K562 (cell line): ENCODE results near the gene SND1. TPM values are rescaled to one million over a fixed set of nuclear protein-coding genes. Genes with fewer than 3 reads are reported as not detected.

ENCODE experiments used
- ATAC-seq: fragments of 200-7000 bp; cut with Tn5 transposase; 3 replicates; pipeline ENCODE4 v1.9.1; 2020; ENCODE audit warnings: moderate library complexity
- BruUV-seq: library from RNA; stranded (reverse); fragments of 400-500 nt; replicated peaks from 2 replicates; lab custom pipeline; 2021; lab: Mats Ljungman, UMichigan
- CTCF ChIA-PET: fragments of 300-600 bp; formaldehyde crosslinking; extraction: SDS; loops from one replicate; lab custom pipeline; 2021; ENCODE audit warnings: low intra/inter-chr PET ratio; lab: Yijun Ruan, JAX
- POLR2A ChIA-PET: fragments of 300-600, 350-650 bp; sonication (Branson Sonifier 250); formaldehyde crosslinking; extraction: SDS; loops from one replicate; lab custom pipeline; 2021; ENCODE audit warnings: antibody characterized with exemption, inconsistent platforms; lab: Yijun Ruan, JAX
- DNase-seq, 4 experiments: peaks; one replicate each; pipeline versions ENCODE4 v3.0.0 to v3.0.0-alpha.2; 2011 to 2018; ENCODE audit warnings: low spot score in 3 of 4, mixed read lengths in 3 of 4; ENCODE audit errors: extremely low read depth in 1 of 4
- FAIRE-seq: peaks from 2 replicates; lab custom pipeline; 2011; peaks lifted over from hg19 to GRCh38; lab: Jason Lieb, UNC
- H2AFZ ChIP-seq: 2 replicates; pipeline ENCODE4 v1.6.0; 2011; ENCODE audit warnings: low read depth, low read length, control low read depth, inconsistent platforms
- H3K27ac ChIP-seq: fragments of 200-600 bp; 3 replicates; pipeline ENCODE4 v1.8.0; 2011; ENCODE audit warnings: low read depth, mild to moderate bottlenecking, control low read depth, inconsistent platforms, low read length, moderate library complexity, mixed read lengths; ENCODE audit errors: extremely low read depth
- H3K27me3 ChIP-seq, 2 experiments: fragments of 300-600 bp in 1 of 2; 2 replicates in 1 of 2; 3 replicates in 1 of 2; pipeline versions ENCODE4 v1.6.0 to v1.8.0; 2011; ENCODE audit warnings: inconsistent platforms in 2 of 2, low read length in 2 of 2, mild to moderate bottlenecking in 1 of 2, mixed read lengths in 1 of 2, moderate library complexity in 1 of 2; ENCODE audit not compliant: control insufficient read depth in 2 of 2, insufficient read depth in 2 of 2
- H3K36me3 ChIP-seq: fragments of 300-600 bp; 3 replicates; pipeline ENCODE4 v1.8.0; 2011; ENCODE audit warnings: mild to moderate bottlenecking, low read length, inconsistent platforms; ENCODE audit not compliant: control insufficient read depth, insufficient read depth
- H3K4me1 ChIP-seq, 2 experiments: fragments of 200-600 bp in 1 of 2; replicated peaks in 1 of 2; 2 replicates in 1 of 2; 3 replicates in 1 of 2; pipeline versions ENCODE4 v1.5.1 to v1.8.0; 2011; ENCODE audit warnings: inconsistent platforms in 2 of 2, low read length in 2 of 2, mild to moderate bottlenecking in 1 of 2, mixed read lengths in 1 of 2, moderate library complexity in 1 of 2; ENCODE audit not compliant: control insufficient read depth in 2 of 2, insufficient read depth in 2 of 2
- H3K4me2 ChIP-seq: 2 replicates; pipeline ENCODE4 v1.6.1; 2011; ENCODE audit warnings: low read length, control low read depth, inconsistent platforms, mixed read lengths; ENCODE audit not compliant: insufficient read depth
- H3K4me3 ChIP-seq: fragments of 200-600 bp; sonication (generic), shearing (Covaris generic); 2 replicates; pipeline ENCODE4 v1.5.1; 2016; ENCODE audit warnings: control low read depth, inconsistent platforms
- H3K79me2 ChIP-seq: fragments of 200-600 bp; 3 replicates; pipeline ENCODE4 v1.8.0; 2011; ENCODE audit warnings: low read length, inconsistent platforms; ENCODE audit not compliant: control insufficient read depth, insufficient read depth
- H3K9ac ChIP-seq, 2 experiments: 2 replicates each; pipeline versions ENCODE4 v1.6.0 to v1.6.1; 2011; ENCODE audit warnings: low read depth in 2 of 2, low read length in 2 of 2, control low read depth in 1 of 2, inconsistent platforms in 1 of 2, mild to moderate bottlenecking in 1 of 2, mixed read lengths in 1 of 2; ENCODE audit not compliant: insufficient read depth in 1 of 2
- H3K9me1 ChIP-seq: one replicate; pipeline ENCODE4 v1.6.0; 2011; ENCODE audit warnings: inconsistent platforms, mild to moderate bottlenecking, low read length, moderate library complexity; ENCODE audit not compliant: control insufficient read depth, insufficient read depth
- H3K9me3 ChIP-seq: replicated peaks from 2 replicates; pipeline ENCODE4 v1.5.1; 2011; ENCODE audit warnings: low read depth, low read length, inconsistent platforms; ENCODE audit not compliant: control insufficient read depth, insufficient read depth
- H4K20me1 ChIP-seq: replicated peaks from 2 replicates; pipeline ENCODE4 v1.6.1; 2011; ENCODE audit warnings: low read length, inconsistent platforms, mixed read lengths; ENCODE audit not compliant: control insufficient read depth, insufficient read depth
- E2F3 ChIP-seq: fragments of 250-450 bp; sonication (Bioruptor Pico); IDR thresholded peaks from 2 replicates; pipeline ENCODE4 v1.4.0; 2020; ENCODE audit warnings: mild to moderate bottlenecking
- HDAC2 ChIP-seq: fragments of 450-650 bp; IDR thresholded peaks from 2 replicates; pipeline ENCODE4 v1.6.1; 2016; ENCODE audit warnings: mild to moderate bottlenecking
- HNRNPK ChIP-seq: fragments of 200-400 bp; formaldehyde crosslinking; IDR thresholded peaks from one replicate; pipeline ENCODE4 v1.6.1; 2018; ENCODE audit warnings: mild to moderate bottlenecking, low read depth, low read length; ENCODE audit not compliant: poor library complexity, severe bottlenecking
- MAX ChIP-seq: sonication (generic); formaldehyde crosslinking; IDR thresholded peaks from 2 replicates; pipeline ENCODE4 v1.9.0; 2022; ENCODE audit warnings: mild to moderate bottlenecking, missing genetic modification reagents
- MECOM ChIP-seq: fragments of 250-450 bp; sonication (Bioruptor Pico); IDR thresholded peaks from 2 replicates; pipeline ENCODE4 v1.8.0; 2022; ENCODE audit warnings: inconsistent platforms
- PCBP1 ChIP-seq: fragments of 200-400 bp; formaldehyde crosslinking; IDR thresholded peaks from 2 replicates; pipeline ENCODE4 v1.6.1; 2018; ENCODE audit warnings: mild to moderate bottlenecking, low read depth, low read length; ENCODE audit not compliant: poor library complexity, severe bottlenecking
- POLR2G ChIP-seq: fragments of 200-400 bp; formaldehyde crosslinking; IDR thresholded peaks from 2 replicates; pipeline ENCODE4 v1.6.1; 2017; ENCODE audit warnings: low read depth, mild to moderate bottlenecking, antibody characterized with exemption, low read length, moderate library complexity
- PURB ChIP-seq: sonication (generic); formaldehyde crosslinking; IDR thresholded peaks from 2 replicates; pipeline ENCODE4 v1.9.0; 2021; ENCODE audit warnings: low read depth, mild to moderate bottlenecking, missing genetic modification reagents
- RBM22 ChIP-seq: fragments of 200-400 bp; formaldehyde crosslinking; IDR thresholded peaks from 2 replicates; pipeline ENCODE4 v1.6.1; 2018; ENCODE audit warnings: low read length, low read depth; ENCODE audit not compliant: poor library complexity, severe bottlenecking
- ZBTB33 ChIP-seq: sonication (generic); formaldehyde crosslinking; IDR thresholded peaks from 2 replicates; pipeline ENCODE4 v1.8.1; 2023; ENCODE audit warnings: mild to moderate bottlenecking, missing genetic modification reagents
- WGBS: fragments of 100-300 bp; shearing (Covaris generic); methylation state at CpG from one replicate; pipeline ENCODE4 v1.1.6; 2016; ENCODE audit warnings: low coverage, mixed read lengths; ENCODE audit not compliant: insufficient coverage; ENCODE audit errors: missing lambda C conversion rate; 5-methylcytosine and 5-hydroxymethylcytosine counted together
- in situ Hi-C: fragments of 300-500 bp; cut with MboI; formaldehyde crosslinking; loops from 4 replicates; pipeline ENCODE4 v1.15.0; 2018; ENCODE audit warnings: inconsistent platforms, mixed read lengths
- intact Hi-C: fragments of 100-400 bp; cut with micrococcal nuclease; formaldehyde crosslinking; loops from 2 replicates; pipeline ENCODE4 v1.14.2; 2022
- polyA plus RNA-seq, 8 experiments: library from polyadenylated mRNA; depleted of rRNA in 4 of 8; stranded (reverse) in 5 of 8; unstranded in 3 of 8; fragments of >200 nt; fragmentation: Nextera tagmentation in 2 of 8; fragmentation: Illumina TruSeq in 1 of 8; extraction: Ambion mirVana in 2 of 8; extraction: Trizol in 1 of 8; gene quantifications; 2 replicates each; pipeline versions ENCODE4 v1.2.1 to v1.2.3, GENCODE V29; 2011 to 2014; ENCODE audit warnings: inconsistent platforms in 1 of 8, missing spikeins in 1 of 8
- total RNA-seq, 7 experiments: library from RNA; depleted of rRNA in 6 of 7; stranded (reverse); fragments of >200 nt in 6 of 7; fragmentation: Illumina TruSeq in 2 of 7; extraction: Trizol in 2 of 7; gene quantifications; 2 replicates each; pipeline versions ENCODE4 v1.2.1 to v1.2.3, GENCODE V29; 2011 to 2021; ENCODE audit warnings: low replicate concordance in 1 of 7

SND1 gene
- total and polyA plus RNA-seq, 9 of the 15 experiments (the other 6 are each of a cell fraction or from before 2014, with no cell fraction given), result 46.5 to 307 (median 191) TPM

DNA sequence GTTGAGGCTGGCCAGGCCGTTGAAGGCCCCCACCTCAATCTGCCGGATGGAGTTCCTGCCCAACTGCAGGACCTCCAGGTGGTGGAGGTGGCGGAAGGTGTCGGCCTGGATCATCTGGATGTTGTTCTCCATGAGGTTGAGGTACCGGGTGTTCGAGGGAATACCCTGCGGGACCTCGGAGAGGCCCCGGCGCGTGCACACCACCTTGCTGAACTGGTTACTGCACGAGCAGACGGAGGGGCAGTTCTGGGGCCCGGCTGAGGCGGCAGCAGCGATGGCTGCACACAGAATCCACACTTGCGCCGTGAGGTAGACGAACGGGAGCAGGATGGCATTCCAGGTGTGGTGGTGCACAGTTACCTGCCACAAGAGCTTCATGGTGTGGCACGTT is 378.3 kb downstream of the SND1 start (continued):
- no peak for TF ChIP-seq MECOM
- TF ChIP-seq RBM22, result peak; percentile 92

DNA sequence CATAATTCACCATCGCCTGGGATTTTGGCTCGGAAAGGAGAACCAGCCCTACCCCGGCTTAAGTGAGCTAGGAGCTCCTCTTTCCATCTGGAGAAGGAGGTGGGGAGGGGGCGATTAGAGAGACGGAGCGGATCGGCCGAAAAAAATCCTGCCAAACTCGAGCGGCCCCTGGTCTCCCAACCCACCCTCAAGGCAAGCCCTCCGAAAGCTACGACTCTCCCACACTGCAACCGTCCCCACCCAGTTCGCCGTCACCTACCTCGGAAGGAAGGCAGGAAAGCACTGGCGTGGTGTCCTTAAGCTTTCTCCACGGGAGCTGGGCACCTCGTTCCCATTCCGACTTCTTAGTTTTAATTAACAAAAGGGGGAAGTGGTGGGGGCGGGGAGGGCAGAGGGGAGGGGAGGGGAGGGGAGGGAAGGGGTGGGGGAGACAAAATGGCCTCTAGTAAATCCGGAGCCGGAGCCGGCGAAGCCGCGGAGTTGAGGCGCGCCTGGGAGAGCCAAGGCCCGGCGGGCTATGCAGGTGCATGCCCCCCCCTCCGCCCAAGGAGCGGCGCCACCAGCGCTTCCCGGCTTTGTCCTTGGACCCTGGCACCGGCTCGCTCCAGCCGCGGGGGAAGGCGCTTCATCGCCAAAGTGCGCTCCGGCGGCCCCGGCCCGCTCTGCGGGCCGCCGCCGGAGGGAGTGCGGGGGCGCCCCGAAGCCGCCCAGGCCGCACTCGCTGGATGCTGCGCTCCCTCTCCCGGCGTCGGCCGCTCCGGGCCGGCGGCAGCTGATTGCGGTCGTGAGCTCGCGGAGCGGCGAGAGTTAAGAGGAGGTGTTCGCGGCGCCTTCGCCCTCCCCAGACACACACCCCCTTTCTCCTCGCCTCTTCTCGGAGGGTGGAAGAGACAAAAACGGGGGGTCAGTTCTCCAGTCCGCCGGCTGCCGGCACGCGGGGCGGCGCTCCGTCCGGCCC is 378.9 kb downstream of the SND1 start, which contains the start of gene LRRC4:
Gene LRRC4, minus strand, starts transcription at position 784 of the 958 bp plus-strand sequence. CDS start 797 bp downstream, outside the sequence.
- peak; percentile 25 for TF ChIP-seq HNRNPK
- TF ChIP-seq ZBTB33 (CRISPR knock-in tag), result peak; percentile 34
- TF ChIP-seq PCBP1, result peak; percentile 85
- TF ChIP-seq RBM22, result peak; percentile 14
- no peak for TF ChIP-seq MAX
- no peak for TF ChIP-seq E2F3 (CRISPR knock-in tag)
- TF ChIP-seq PURB, result no peak
- no peak for TF ChIP-seq HDAC2
- TF ChIP-seq POLR2G, result peak; percentile 56
- Histone ChIP-seq H3K27me3 (no peaks in the 10 kb centered on the region), H3K4me1 (peaks cover 0 to 10% of the 10 kb centered on the region in 2 experiments; a peak in 1 of 5 replicates), H3K36me3 (peaks cover 37% of the 10 kb centered on the region), H3K27ac (no peak within 1 kb of the TSS), H3K4me3 (no peak within 1 kb of the TSS), H3K9me1 (no peaks in the 10 kb centered on the region), H3K79me2 (peaks cover 4% of the 10 kb centered on the region; the same call in 1 of the 3 replicates), H3K4me2 (no peak within 1 kb of the TSS), H3K9ac (no peak within 1 kb of the TSS), H2AFZ (no peak within 1 kb of the TSS), H3K9me3 (peaks cover 13% of the 10 kb centered on the region), H4K20me1 (peaks cover 3% of the 10 kb centered on the region; the same call in 1 of the 2 replicates)
- 97% methylated on average over 49 of the region's 87 CpGs for WGBS
- in situ Hi-C loops (no loop called here), intact Hi-C loops (no loop called here)
- no peak for ATAC-seq
- ChIA-PET CTCF (no interaction called here), POLR2A (no interaction called here)
- DNase-seq, result peak in 1 of 4 experiments; percentile 39
- no peak for FAIRE-seq
- BruUV-seq, result no TSS peak
